K562 (cell line): ENCODE results near the gene MRNIP. TPM values are rescaled to one million over a fixed set of nuclear protein-coding genes. Genes with fewer than 3 reads are reported as not detected.

Source experiments
- C11orf30 ChIP-seq: fragments of 450-650 bp; IDR thresholded peaks from 2 replicates; pipeline ENCODE4 v1.6.1; 2016; ENCODE audit warnings: low read depth, mild to moderate bottlenecking
- EZH2 ChIP-seq: IDR thresholded peaks from 2 replicates; pipeline ENCODE4 v1.6.1; 2012; ENCODE audit warnings: low read depth, mild to moderate bottlenecking, inconsistent platforms, low read length, borderline replicate concordance
- GABPB2 ChIP-seq: fragments of 250-450 bp; sonication (Bioruptor Pico); conservative IDR thresholded peaks from 2 replicates; pipeline ENCODE4 v1.5.1; 2021; ENCODE audit warnings: mild to moderate bottlenecking
- JUND ChIP-seq, 2 experiments: IDR thresholded peaks; 2 replicates in 1 of 2; 3 replicates in 1 of 2; pipeline ENCODE4 v1.6.1; 2011; ENCODE audit warnings: borderline replicate concordance in 2 of 2, low read depth in 2 of 2, low read length in 2 of 2, improper control_type of control experiment in 1 of 2, missing biosample characterization in 1 of 2, missing genetic modification characterization in 1 of 2, missing genetic modification reagents in 1 of 2
- NFE2 ChIP-seq: IDR thresholded peaks from 2 replicates; pipeline ENCODE4 v1.6.1; 2014; ENCODE audit warnings: antibody characterized with exemption, low read depth
- REST ChIP-seq, 2 experiments: fragments of 450-650 bp; formaldehyde crosslinking in 1 of 2; IDR thresholded peaks; 2 replicates each; pipeline versions ENCODE4 v1.4.0 to v1.6.1; 2014 to 2020; ENCODE audit warnings: mild to moderate bottlenecking in 2 of 2, borderline replicate concordance in 1 of 2, low read depth in 1 of 2
- SMARCA4 ChIP-seq: fragments of 450-650 bp; IDR thresholded peaks from 2 replicates; pipeline ENCODE4 v1.6.1; 2016
- SNIP1 ChIP-seq: fragments of 450-650 bp; IDR thresholded peaks from 2 replicates; pipeline ENCODE4 v1.7.1; 2017; ENCODE audit warnings: low read depth, mild to moderate bottlenecking
- TGIF2 ChIP-seq: sonication (generic); formaldehyde crosslinking; IDR thresholded peaks from 2 replicates; pipeline ENCODE4 v1.8.1; 2022; ENCODE audit warnings: mild to moderate bottlenecking, missing genetic modification reagents, moderate library complexity
- ZNF280A ChIP-seq: fragments of 450-650 bp; IDR thresholded peaks from 2 replicates; pipeline ENCODE4 v1.6.1; 2018; ENCODE audit warnings: mild to moderate bottlenecking, low read depth; ENCODE audit not compliant: partially characterized antibody
- ZSCAN32 ChIP-seq: fragments of 450-650 bp; formaldehyde crosslinking; IDR thresholded peaks from 2 replicates; pipeline ENCODE4 v1.4.0; 2020; ENCODE audit warnings: mild to moderate bottlenecking, moderate library complexity
- ZZZ3 ChIP-seq: fragments of 450-650 bp; IDR thresholded peaks from 2 replicates; pipeline ENCODE4 v1.6.1; 2016; ENCODE audit warnings: antibody characterized with exemption, mild to moderate bottlenecking, moderate library complexity
- polyA plus RNA-seq, 8 experiments: library from polyadenylated mRNA; depleted of rRNA in 4 of 8; stranded (reverse) in 5 of 8; unstranded in 3 of 8; fragments of >200 nt; fragmentation: Nextera tagmentation in 2 of 8; fragmentation: Illumina TruSeq in 1 of 8; extraction: Ambion mirVana in 2 of 8; extraction: Trizol in 1 of 8; gene quantifications; 2 replicates each; pipeline versions ENCODE4 v1.2.1 to v1.2.3, GENCODE V29; 2011 to 2014; ENCODE audit warnings: inconsistent platforms in 1 of 8, missing spikeins in 1 of 8
- total RNA-seq, 7 experiments: library from RNA; depleted of rRNA in 6 of 7; stranded (reverse); fragments of >200 nt in 6 of 7; fragmentation: Illumina TruSeq in 2 of 7; extraction: Trizol in 2 of 7; gene quantifications; 2 replicates each; pipeline versions ENCODE4 v1.2.1 to v1.2.3, GENCODE V29; 2011 to 2021; ENCODE audit warnings: low replicate concordance in 1 of 7
- TF ChIP-seq, protein P1 (sequence below), 2 experiments: fragments of 450-650 bp in 1 of 2; sonication (generic) in 1 of 2; formaldehyde crosslinking in 1 of 2; IDR thresholded peaks in 1 of 2; conservative IDR thresholded peaks in 1 of 2; 2 replicates each; pipeline versions ENCODE4 v1.6.1 to v1.8.1; 2016 to 2023; ENCODE audit warnings: mild to moderate bottlenecking in 2 of 2, moderate library complexity in 2 of 2, inconsistent platforms in 1 of 2, missing genetic modification reagents in 1 of 2
- TF ChIP-seq, protein P2 (sequence below), 2 experiments: fragments of 450-650 bp; conservative IDR thresholded peaks; 2 replicates each; pipeline ENCODE4 v1.6.1; 2017; ENCODE audit warnings: mild to moderate bottlenecking in 2 of 2, moderate library complexity in 2 of 2

MRNIP gene
- total and polyA plus RNA-seq, 9 of the 15 experiments (the other 6 are each of a cell fraction or from before 2014, with no cell fraction given) = 3.6 to 39.0 (median 16.8) TPM

DNA sequence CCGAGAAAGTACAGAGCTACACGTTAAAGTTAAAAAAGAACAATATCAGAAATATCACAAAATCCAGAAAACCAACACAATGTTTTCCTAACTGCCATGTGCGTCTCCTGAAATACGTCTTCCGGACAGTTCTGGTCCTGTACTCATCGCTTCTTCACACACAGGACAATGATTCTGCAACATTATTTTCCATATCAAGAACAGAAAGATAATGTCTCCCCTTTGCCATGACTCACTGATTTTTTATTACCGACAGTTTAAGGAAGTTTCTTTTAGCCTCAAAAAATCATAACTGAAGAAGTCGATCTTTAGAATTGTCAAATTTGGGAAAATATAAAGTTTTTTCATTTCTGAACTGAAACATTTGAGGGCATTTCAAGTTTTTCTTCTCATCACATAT lies 46.5 kb upstream of the MRNIP start (continued):
- no peak for TF ChIP-seq REST (IDR thresholded peaks at IDR 0.05; ENCODE audit: borderline replicate concordance)
- TF ChIP-seq REST (CRISPR knock-in tag; IDR thresholded peaks at IDR 0.05; ENCODE audit: low read depth) = no peak
- TF ChIP-seq NFE2 = peak; percentile 52; the same call in 1 of the 2 replicates
- TF ChIP-seq, protein P1, sequence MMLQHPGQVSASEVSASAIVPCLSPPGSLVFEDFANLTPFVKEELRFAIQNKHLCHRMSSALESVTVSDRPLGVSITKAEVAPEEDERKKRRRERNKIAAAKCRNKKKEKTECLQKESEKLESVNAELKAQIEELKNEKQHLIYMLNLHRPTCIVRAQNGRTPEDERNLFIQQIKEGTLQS (IDR thresholded peaks at IDR 0.05) = peak; percentile 27; the same call in 1 of the 2 replicates
- TF ChIP-seq, protein P1 (CRISPR knock-in tag; conservative IDR thresholded peaks at IDR 0.05) = no peak
- no peak for TF ChIP-seq ZNF280A
- no peak for TF ChIP-seq GABPB2 (CRISPR knock-in tag)
- TF ChIP-seq SMARCA4 = no peak
- TF ChIP-seq JUND (IDR thresholded peaks at IDR 0.05; ENCODE audit: borderline replicate concordance, low read depth, low read length) = 0 out of 2 replicates have a peak, but pooled peaks have one; percentile 12
- TF ChIP-seq JUND (tag; IDR thresholded peaks at IDR 0.05; ENCODE audit: borderline replicate concordance, low read depth, low read length) = no peak
- TF ChIP-seq TGIF2 = no peak
- TF ChIP-seq EZH2 = no peak
- TF ChIP-seq ZZZ3 = no peak
- TF ChIP-seq, protein P2, sequence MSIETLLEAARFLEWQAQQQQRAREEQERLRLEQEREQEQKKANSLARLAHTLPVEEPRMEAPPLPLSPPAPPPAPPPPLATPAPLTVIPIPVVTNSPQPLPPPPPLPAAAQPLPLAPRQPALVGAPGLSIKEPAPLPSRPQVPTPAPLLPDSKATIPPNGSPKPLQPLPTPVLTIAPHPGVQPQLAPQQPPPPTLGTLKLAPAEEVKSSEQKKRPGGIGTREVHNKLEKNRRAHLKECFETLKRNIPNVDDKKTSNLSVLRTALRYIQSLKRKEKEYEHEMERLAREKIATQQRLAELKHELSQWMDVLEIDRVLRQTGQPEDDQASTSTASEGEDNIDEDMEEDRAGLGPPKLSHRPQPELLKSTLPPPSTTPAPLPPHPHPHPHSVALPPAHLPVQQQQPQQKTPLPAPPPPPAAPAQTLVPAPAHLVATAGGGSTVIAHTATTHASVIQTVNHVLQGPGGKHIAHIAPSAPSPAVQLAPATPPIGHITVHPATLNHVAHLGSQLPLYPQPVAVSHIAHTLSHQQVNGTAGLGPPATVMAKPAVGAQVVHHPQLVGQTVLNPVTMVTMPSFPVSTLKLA (conservative IDR thresholded peaks at IDR 0.05) = no peak
- TF ChIP-seq C11orf30 = 0 out of 2 replicates have a peak, but pooled peaks have one; percentile 5
- TF ChIP-seq ZSCAN32 (CRISPR knock-in tag) = no peak
- no peak for TF ChIP-seq SNIP1
